OCI-LY7 (cell line): ENCODE results near the gene NTSR1.

Experiments
- CTCF ChIP-seq: fragments of 200-600 bp; sonication (generic); conservative IDR thresholded peaks from 2 replicates; pipeline ENCODE4 v1.5.1; 2014; ENCODE audit warnings: mild to moderate bottlenecking, antibody characterized with exemption, low read length, moderate library complexity, mixed read lengths
- EZH2phosphoT487 ChIP-seq: fragments of 200-600 bp; sonication (generic); IDR thresholded peaks from 2 replicates; pipeline ENCODE4 v1.6.1; 2018; ENCODE audit warnings: low read depth, borderline replicate concordance, mild to moderate bottlenecking, mixed run types, antibody characterized with exemption, low read length, moderate library complexity, mixed read lengths

- TF ChIP-seq CTCF (no peak), EZH2phosphoT487 (no peak)
These were observed 21.8 kb downstream of the NTSR1 start for GRCh38 chr20:62730481-62730880.
